GM10266 (cell line): ENCODE results near the gene RGS16.
A peak's percentile ranks its signal among the peaks of the same experiment; 100 is the strongest.

Experiments used
- DNase-seq: peaks from one replicate; pipeline ENCODE4 v3.0.0; 2012; ENCODE audit errors: extremely low spot score
- TF ChIP-seq, protein P1 (sequence below): IDR thresholded peaks from 2 replicates; pipeline ENCODE4 v1.5.1; 2012; ENCODE audit warnings: mild to moderate bottlenecking, low read depth; ENCODE audit not compliant: control insufficient read depth, insufficient read depth; ENCODE audit errors: missing control alignments

RGS16 gene

DNA sequence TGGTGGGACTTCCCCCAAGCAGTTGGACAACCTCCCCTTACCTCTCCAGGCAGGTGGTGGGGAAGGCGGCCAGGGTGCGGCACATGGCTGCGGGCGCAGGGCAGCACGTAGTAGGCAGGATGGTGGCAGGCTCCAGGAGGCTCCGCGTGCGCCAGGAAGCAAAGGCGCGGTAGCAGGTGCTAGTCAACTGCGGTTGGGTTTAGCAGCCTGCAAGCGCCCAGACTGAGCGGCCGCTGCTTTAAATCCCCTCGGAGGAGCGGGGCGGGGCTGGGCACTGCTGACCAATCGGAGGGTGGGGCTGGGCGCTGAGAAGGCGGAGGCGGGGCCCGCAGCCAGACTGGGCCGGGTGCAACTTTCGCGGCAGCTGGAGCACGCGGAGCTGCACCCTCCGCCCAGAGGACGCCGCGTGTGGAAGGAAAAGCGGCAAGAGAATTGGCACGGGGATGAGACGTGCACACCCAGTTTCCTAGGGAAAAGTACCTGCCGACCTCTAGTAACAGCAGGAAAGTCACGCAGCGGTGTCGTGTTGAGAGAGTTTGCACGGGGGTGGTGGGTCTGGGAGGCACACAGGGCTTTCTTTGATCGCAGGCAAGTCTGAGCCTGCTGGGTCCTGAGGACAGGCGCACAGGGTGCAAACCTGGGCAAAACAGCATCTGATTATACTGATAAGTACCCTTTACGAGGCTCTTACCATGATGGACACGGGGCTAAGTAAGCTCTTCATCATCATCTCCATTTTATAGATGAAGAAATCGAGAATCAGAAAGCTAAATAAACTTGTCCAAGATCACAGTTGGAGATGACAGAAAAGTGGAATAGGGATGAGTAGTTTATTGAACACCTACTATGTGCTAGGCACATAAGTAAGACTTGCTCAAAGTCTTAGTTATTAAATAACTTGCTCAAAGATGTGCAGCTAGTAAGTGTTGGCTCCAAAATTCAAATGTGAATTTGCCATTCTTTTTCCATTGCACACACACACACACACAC lies at the start of gene RGS16:
Gene RGS16 (minus strand): TSS at position 215 of the 990 bp plus-strand sequence. CDS start 130 bp downstream, at position 85.
- TF ChIP-seq, protein P1, sequence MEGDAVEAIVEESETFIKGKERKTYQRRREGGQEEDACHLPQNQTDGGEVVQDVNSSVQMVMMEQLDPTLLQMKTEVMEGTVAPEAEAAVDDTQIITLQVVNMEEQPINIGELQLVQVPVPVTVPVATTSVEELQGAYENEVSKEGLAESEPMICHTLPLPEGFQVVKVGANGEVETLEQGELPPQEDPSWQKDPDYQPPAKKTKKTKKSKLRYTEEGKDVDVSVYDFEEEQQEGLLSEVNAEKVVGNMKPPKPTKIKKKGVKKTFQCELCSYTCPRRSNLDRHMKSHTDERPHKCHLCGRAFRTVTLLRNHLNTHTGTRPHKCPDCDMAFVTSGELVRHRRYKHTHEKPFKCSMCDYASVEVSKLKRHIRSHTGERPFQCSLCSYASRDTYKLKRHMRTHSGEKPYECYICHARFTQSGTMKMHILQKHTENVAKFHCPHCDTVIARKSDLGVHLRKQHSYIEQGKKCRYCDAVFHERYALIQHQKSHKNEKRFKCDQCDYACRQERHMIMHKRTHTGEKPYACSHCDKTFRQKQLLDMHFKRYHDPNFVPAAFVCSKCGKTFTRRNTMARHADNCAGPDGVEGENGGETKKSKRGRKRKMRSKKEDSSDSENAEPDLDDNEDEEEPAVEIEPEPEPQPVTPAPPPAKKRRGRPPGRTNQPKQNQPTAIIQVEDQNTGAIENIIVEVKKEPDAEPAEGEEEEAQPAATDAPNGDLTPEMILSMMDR, result no peak
- peak; percentile 93 for DNase-seq

DNA sequence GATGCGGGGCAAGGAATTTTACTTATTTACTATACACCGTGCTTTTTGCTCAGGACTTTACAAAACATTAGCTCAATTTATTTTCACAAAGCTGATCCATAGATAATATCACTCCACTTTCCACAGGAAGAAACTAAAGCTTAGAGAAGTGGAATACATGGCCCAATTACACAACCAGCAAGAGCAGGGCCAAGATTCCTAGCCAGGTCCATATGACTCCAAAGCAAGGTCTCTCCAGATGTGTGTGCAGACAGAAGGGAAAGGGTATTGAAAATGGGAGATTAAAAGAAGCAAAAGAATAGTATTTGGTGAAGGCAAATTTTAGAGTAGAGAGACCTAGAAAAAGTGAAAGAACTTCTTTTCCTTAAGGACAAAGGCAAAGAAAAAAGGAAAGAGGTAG lies 49.8 kb upstream of the RGS16 start:
- no peak for DNase-seq
- TF ChIP-seq, protein P1, result no peak

DNA sequence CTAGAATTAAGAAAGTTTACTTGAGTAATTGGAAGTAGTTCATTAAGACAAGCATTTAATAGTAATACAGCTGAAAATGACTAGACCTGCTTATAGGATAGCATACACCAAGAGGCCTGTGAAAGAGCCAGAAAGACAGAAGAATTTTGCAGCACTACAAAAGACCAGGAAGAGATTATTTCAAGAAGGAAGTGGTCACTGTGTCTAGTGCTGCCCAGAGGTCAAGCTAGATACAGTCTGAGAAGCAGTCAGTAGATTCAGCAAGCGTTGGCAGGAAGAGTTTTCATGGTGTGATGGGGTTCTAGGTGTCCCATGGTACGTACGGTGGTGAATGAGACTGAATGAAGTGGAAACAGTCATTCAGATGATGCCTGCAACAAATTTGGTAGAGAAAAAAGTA lies 48.7 kb upstream of the RGS16 start:
- DNase-seq, result no peak
- TF ChIP-seq, protein P1, result no peak

DNA sequence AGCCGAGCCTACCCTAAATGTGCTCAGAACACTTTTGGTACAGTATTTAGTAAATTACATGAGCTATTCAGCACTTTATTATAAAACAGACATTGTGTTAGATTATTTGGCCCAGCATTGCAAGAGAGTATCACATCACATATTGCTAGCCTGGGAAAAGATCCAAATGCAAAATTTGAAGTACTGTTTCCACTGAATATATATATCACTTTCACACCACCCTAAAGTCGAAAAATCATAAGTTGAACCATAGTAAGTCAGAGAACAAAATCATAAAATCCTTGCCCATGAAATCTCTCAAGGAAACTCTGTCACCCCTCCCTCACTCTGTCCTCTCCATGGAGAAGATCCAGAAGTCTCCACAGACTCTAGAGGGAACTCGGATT lies 47.1 kb upstream of the RGS16 start:
- no peak for DNase-seq
- TF ChIP-seq, protein P1, result no peak

GRCh38 chr1:182650678-182651338 lies 46.6 kb upstream of the RGS16 start:
- no peak for DNase-seq
- TF ChIP-seq, protein P1, result no peak

GRCh38 chr1:182649041-182649440 lies 44.9 kb upstream of the RGS16 start:
- DNase-seq, result peak; percentile 16
- TF ChIP-seq, protein P1, result no peak
